SK-N-MC (cell line): ENCODE results near the gene GLRA2.
"Not testable (repeated sequence)": the region's sequence is repeated elsewhere in the genome, so short reads cannot be mapped to it uniquely, and the experiment has no call there.

Experiments
- DNase-seq: peaks from one replicate; pipeline ENCODE4 v3.0.0-alpha.2; 2011; ENCODE audit warnings: low read depth, low spot score
- H3K27ac ChIP-seq: fragments of 200-600 bp; sonication (generic); 2 replicates; pipeline ENCODE4 v1.5.1; 2016; ENCODE audit warnings: mixed run types
- H3K36me3 ChIP-seq: fragments of 200-600 bp; sonication (generic); 2 replicates; pipeline ENCODE4 v1.6.1; 2017; ENCODE audit warnings: antibody characterized with exemption, low read length, mixed read lengths; ENCODE audit not compliant: insufficient read depth
- H3K4me3 ChIP-seq: fragments of 200-600 bp; sonication (generic); 2 replicates; pipeline ENCODE4 v1.5.1; 2016
- H3K9ac ChIP-seq: fragments of 200-600 bp; sonication (generic); 2 replicates; pipeline ENCODE4 v1.8.0; 2017; ENCODE audit warnings: mixed run types, mixed read lengths; ENCODE audit not compliant: insufficient read length
- H3K9me3 ChIP-seq: fragments of 200-600 bp; sonication (generic); 2 replicates; pipeline ENCODE4 v1.6.1; 2017; ENCODE audit warnings: low read depth, mild to moderate bottlenecking, antibody characterized with exemption, low read length, moderate library complexity, mixed read lengths
- EZH2 ChIP-seq: fragments of 200-600 bp; sonication (generic); IDR thresholded peaks from one replicate; pipeline ENCODE4 v1.6.1; 2017; ENCODE audit warnings: antibody characterized with exemption
- FOXP2 ChIP-seq: optimal IDR thresholded peaks from 2 replicates; pipeline ENCODE3; 2011; ENCODE audit warnings: mild to moderate bottlenecking, moderate library complexity; ENCODE audit not compliant: insufficient read depth; ENCODE audit errors: extremely low read length, control extremely low read depth
- POLR2AphosphoS5 ChIP-seq: IDR thresholded peaks from 2 replicates; pipeline ENCODE4 v1.6.1; 2012; ENCODE audit warnings: mild to moderate bottlenecking, low read depth, low read length, borderline replicate concordance

GLRA2 gene

GRCh38 chrX:14673236-14673635 lies 143.9 kb downstream of the GLRA2 start:
- H3K36me3 ChIP-seq, result no peaks in the 10 kb centered on the region
- no peak overlapping the region for H3K9ac ChIP-seq
- no peak overlapping the region for H3K27ac ChIP-seq
- TF ChIP-seq POLR2AphosphoS5 (no peak), FOXP2 (no peak), EZH2 (no peak)
- H3K9me3 ChIP-seq, result no peaks in the 10 kb centered on the region
- no peak overlapping the region for H3K4me3 ChIP-seq
- no peak for DNase-seq

GRCh38 chrX:14673764-14674163 lies 144.4 kb downstream of the GLRA2 start:
- Histone ChIP-seq H3K27ac (no peak overlapping the region), H3K9me3 (no peaks in the 10 kb centered on the region), H3K4me3 (no peak overlapping the region), H3K9ac (no peak overlapping the region), H3K36me3 (no peaks in the 10 kb centered on the region)
- no peak for TF ChIP-seq POLR2AphosphoS5
- no peak for TF ChIP-seq EZH2
- TF ChIP-seq FOXP2, result no peak
- DNase-seq, result no peak

GRCh38 chrX:14675500-14675899 lies 146.2 kb downstream of the GLRA2 start:
- no peak overlapping the region for H3K4me3 ChIP-seq
- no peaks in the 10 kb centered on the region for H3K36me3 ChIP-seq
- H3K9ac ChIP-seq, result no peak overlapping the region
- H3K27ac ChIP-seq, result no peak overlapping the region
- H3K9me3 ChIP-seq, result no peaks in the 10 kb centered on the region
- TF ChIP-seq EZH2 (no peak), FOXP2 (no peak), POLR2AphosphoS5 (no peak)
- no peak for DNase-seq

GRCh38 chrX:14676431-14676830 lies 147.1 kb downstream of the GLRA2 start:
- DNase-seq, result no peak
- Histone ChIP-seq H3K36me3 (no peaks in the 10 kb centered on the region), H3K9ac (no peak overlapping the region), H3K27ac (no peak overlapping the region), H3K9me3 (no peaks in the 10 kb centered on the region), H3K4me3 (no peak overlapping the region)
- TF ChIP-seq EZH2 (no peak), POLR2AphosphoS5 (no peak), FOXP2 (no peak)

GRCh38 chrX:14688331-14688730 lies 159.0 kb downstream of the GLRA2 start:
- not testable (repeated sequence) for H3K36me3 ChIP-seq, H3K27ac ChIP-seq, H3K9me3 ChIP-seq

GRCh38 chrX:14690553-14690952 lies 161.2 kb downstream of the GLRA2 start:
- Histone ChIP-seq H3K4me3 (no peak overlapping the region), H3K9ac (no peak overlapping the region), H3K36me3 (no peaks in the 10 kb centered on the region), H3K27ac (no peak overlapping the region), H3K9me3 (no peaks in the 10 kb centered on the region)
- no peak for TF ChIP-seq EZH2
- no peak for TF ChIP-seq POLR2AphosphoS5
- no peak for TF ChIP-seq FOXP2
- no peak for DNase-seq

More at GRCh38 chrX:14688331-14688730, 159.0 kb downstream of the GLRA2 start:
- H3K9ac ChIP-seq, H3K4me3 ChIP-seq, DNase-seq: not testable (repeated sequence)

GRCh38 chrX:14694611-14695010 lies 165.3 kb downstream of the GLRA2 start:
- DNase-seq, result no peak
- no peaks in the 10 kb centered on the region for H3K9me3 ChIP-seq
- H3K36me3 ChIP-seq, result no peaks in the 10 kb centered on the region
- no peak overlapping the region for H3K9ac ChIP-seq
- TF ChIP-seq POLR2AphosphoS5, result no peak
- H3K27ac ChIP-seq, result no peak overlapping the region
- no peak overlapping the region for H3K4me3 ChIP-seq

- Histone ChIP-seq H3K9me3 (no peaks in the 10 kb centered on the region), H3K36me3 (no peaks in the 10 kb centered on the region), H3K9ac (no peak overlapping the region), H3K27ac (no peak overlapping the region), H3K4me3 (no peak overlapping the region)
- DNase-seq, result no peak
- no peak for TF ChIP-seq FOXP2
- TF ChIP-seq POLR2AphosphoS5, result no peak
Observed at GRCh38 chrX:14697451-14697850, 168.1 kb downstream of the GLRA2 start.

GRCh38 chrX:14698790-14699189 lies 169.5 kb downstream of the GLRA2 start:
- Histone ChIP-seq H3K9me3 (no peaks in the 10 kb centered on the region), H3K27ac (no peak overlapping the region), H3K4me3 (no peak overlapping the region), H3K9ac (no peak overlapping the region), H3K36me3 (no peaks in the 10 kb centered on the region)
- DNase-seq, result no peak
- TF ChIP-seq EZH2, result no peak
- TF ChIP-seq FOXP2, result no peak
- TF ChIP-seq POLR2AphosphoS5, result no peak

GRCh38 chrX:14700982-14701381 lies 171.6 kb downstream of the GLRA2 start:
- DNase-seq, result no peak
- TF ChIP-seq EZH2, result no peak
- TF ChIP-seq FOXP2, result no peak
- TF ChIP-seq POLR2AphosphoS5, result no peak
- H3K9ac ChIP-seq, result no peak overlapping the region
- no peaks in the 10 kb centered on the region for H3K9me3 ChIP-seq
- no peak overlapping the region for H3K27ac ChIP-seq
- H3K36me3 ChIP-seq, result no peaks in the 10 kb centered on the region
- no peak overlapping the region for H3K4me3 ChIP-seq
